ENCODE results near the gene EIF4E1B. TPM values are rescaled to one million over a fixed set of nuclear protein-coding genes. Genes with fewer than 3 reads are reported as not detected.

The EIF4E1B gene
- total RNA-seq, 2 donors from 2014 or later: 1.6 TPM; not detected in 1

GRCh38 chr5:176677209-176677939 lies 46.9 kb downstream of the EIF4E1B start:
- no peaks in the 10 kb centered on the region for H3K4me1 ChIP-seq (replicated peaks)
- H3K9me3 ChIP-seq: no peaks in the 10 kb centered on the region
- 81% methylated on average over 12 of the region's 12 CpGs for WGBS
- intact Hi-C loops (cut with DNase I): no loop called here
- no peaks in the 10 kb centered on the region for H3K36me3 ChIP-seq
- peaks cover 14% of the 10 kb centered on the region for H3K27me3 ChIP-seq (replicated peaks; ENCODE audit: insufficient read depth)
- no peak overlapping the region for H3K4me3 ChIP-seq
- H3K27ac ChIP-seq: no peak overlapping the region
- TF ChIP-seq POLR2A (IDR thresholded peaks at IDR 0.05) (no peak), CTCF (IDR thresholded peaks at IDR 0.05) (no peak), POLR2AphosphoS5 (IDR thresholded peaks at IDR 0.05) (no peak)
- no peak for DNase-seq (ENCODE audit: low spot score)

- 72% methylated on average over 5 of the region's 5 CpGs for WGBS
- TF ChIP-seq POLR2A (IDR thresholded peaks at IDR 0.05): no peak
- no peak for TF ChIP-seq POLR2AphosphoS5 (IDR thresholded peaks at IDR 0.05)
- no peak for TF ChIP-seq CTCF (IDR thresholded peaks at IDR 0.05)
- Histone ChIP-seq H3K4me3 (no peak overlapping the region), H3K27me3 (replicated peaks; ENCODE audit: insufficient read depth) (peaks cover 12% of the 10 kb centered on the region), H3K4me1 (replicated peaks) (no peaks in the 10 kb centered on the region), H3K36me3 (no peaks in the 10 kb centered on the region), H3K27ac (no peak overlapping the region), H3K9me3 (no peaks in the 10 kb centered on the region)
- DNase-seq (ENCODE audit: low spot score): no peak
- intact Hi-C loops (cut with DNase I): no loop called here
These were observed 48.1 kb downstream of the EIF4E1B start for GRCh38 chr5:176678584-176678983.

GRCh38 chr5:176679365-176680225 lies 49.1 kb downstream of the EIF4E1B start:
- Histone ChIP-seq H3K4me1 (replicated peaks) (no peaks in the 10 kb centered on the region), H3K4me3 (no peak overlapping the region), H3K27me3 (replicated peaks; ENCODE audit: insufficient read depth) (peaks cover 12% of the 10 kb centered on the region), H3K36me3 (no peaks in the 10 kb centered on the region), H3K27ac (no peak overlapping the region), H3K9me3 (no peaks in the 10 kb centered on the region)
- TF ChIP-seq POLR2A (IDR thresholded peaks at IDR 0.05) (no peak), CTCF (IDR thresholded peaks at IDR 0.05) (no peak), POLR2AphosphoS5 (IDR thresholded peaks at IDR 0.05) (no peak)
- no peak for DNase-seq (ENCODE audit: low spot score)
- intact Hi-C loops (cut with DNase I): no loop called here
- 30% methylated on average over 26 of the region's 31 CpGs for WGBS

- Histone ChIP-seq H3K27me3 (replicated peaks; ENCODE audit: insufficient read depth) (peaks cover 12% of the 10 kb centered on the region), H3K4me1 (replicated peaks) (no peaks in the 10 kb centered on the region), H3K4me3 (no peak overlapping the region), H3K27ac (no peak overlapping the region), H3K36me3 (no peaks in the 10 kb centered on the region), H3K9me3 (no peaks in the 10 kb centered on the region)
- TF ChIP-seq CTCF (IDR thresholded peaks at IDR 0.05): no peak
- TF ChIP-seq POLR2A (IDR thresholded peaks at IDR 0.05): no peak
- TF ChIP-seq POLR2AphosphoS5 (IDR thresholded peaks at IDR 0.05): no peak
- intact Hi-C loops (cut with DNase I): no loop called here
- no peak for DNase-seq (ENCODE audit: low spot score)
- WGBS: 9% methylated on average over 26 of the region's 33 CpGs
These were observed 49.7 kb downstream of the EIF4E1B start for GRCh38 chr5:176680226-176680563.
